ENCODE results near the gene CDK2AP2. TPM values are rescaled to one million over a fixed set of nuclear protein-coding genes. Genes with fewer than 3 reads are reported as not detected.

The CDK2AP2 gene
- total RNA-seq, 2 donors from 2014 or later, result 57.1 to 91.9 TPM

GRCh38 chr11:67545280-67545679 is 37.3 kb upstream of the CDK2AP2 start:
- Histone ChIP-seq H3K4me1 (replicated peaks) (no peaks in the 10 kb centered on the region), H3K27ac (no peak overlapping the region), H3K4me3 (no peak overlapping the region), H3K9me3 (no peaks in the 10 kb centered on the region), H3K27me3 (replicated peaks; ENCODE audit: insufficient read depth) (no peaks in the 10 kb centered on the region), H3K36me3 (no peaks in the 10 kb centered on the region)
- TF ChIP-seq CTCF (IDR thresholded peaks at IDR 0.05), result no peak
- intact Hi-C loops (cut with DNase I), result no loop called here
- 61% methylated on average over 8 of the region's 8 CpGs for WGBS
- DNase-seq (ENCODE audit: low spot score), result no peak

GRCh38 chr11:67544616-67545242 is 36.8 kb upstream of the CDK2AP2 start:
- Histone ChIP-seq H3K36me3 (no peaks in the 10 kb centered on the region), H3K27ac (no peak overlapping the region), H3K4me1 (replicated peaks) (no peaks in the 10 kb centered on the region), H3K4me3 (no peak overlapping the region), H3K27me3 (replicated peaks; ENCODE audit: insufficient read depth) (no peaks in the 10 kb centered on the region), H3K9me3 (no peaks in the 10 kb centered on the region)
- DNase-seq (ENCODE audit: low spot score), result no peak
- TF ChIP-seq POLR2A (IDR thresholded peaks at IDR 0.05), result no peak
- WGBS, result 72% methylated on average over 10 of the region's 10 CpGs
- intact Hi-C loops (cut with DNase I), result no loop called here

- Histone ChIP-seq H3K27ac (no peak overlapping the region), H3K4me3 (no peak overlapping the region), H3K27me3 (replicated peaks; ENCODE audit: insufficient read depth) (no peaks in the 10 kb centered on the region), H3K9me3 (no peaks in the 10 kb centered on the region), H3K4me1 (replicated peaks) (no peaks in the 10 kb centered on the region), H3K36me3 (no peaks in the 10 kb centered on the region)
- no peak for DNase-seq (ENCODE audit: low spot score)
- 45% methylated on average over 2 of the region's 2 CpGs for WGBS
- intact Hi-C loops (cut with DNase I), result no loop called here
- no peak for TF ChIP-seq POLR2A (IDR thresholded peaks at IDR 0.05)
- TF ChIP-seq POLR2AphosphoS5 (IDR thresholded peaks at IDR 0.05), result no peak
- no peak for TF ChIP-seq CTCF (IDR thresholded peaks at IDR 0.05)
These were observed 35.6 kb upstream of the CDK2AP2 start for GRCh38 chr11:67543585-67543984.

- TF ChIP-seq POLR2AphosphoS5 (IDR thresholded peaks at IDR 0.05) (no peak), CTCF (IDR thresholded peaks at IDR 0.05) (no peak), POLR2A (IDR thresholded peaks at IDR 0.05) (no peak)
- no peak for DNase-seq (ENCODE audit: low spot score)
- Histone ChIP-seq H3K4me3 (no peak overlapping the region), H3K4me1 (replicated peaks) (no peaks in the 10 kb centered on the region), H3K9me3 (no peaks in the 10 kb centered on the region), H3K27ac (no peak overlapping the region), H3K36me3 (no peaks in the 10 kb centered on the region), H3K27me3 (replicated peaks; ENCODE audit: insufficient read depth) (no peaks in the 10 kb centered on the region)
- 52% methylated on average over 7 of the region's 7 CpGs for WGBS
- intact Hi-C loops (cut with DNase I), result no loop called here
These were observed 35.0 kb upstream of the CDK2AP2 start for GRCh38 chr11:67542971-67543370.

GRCh38 chr11:67542169-67542568 is 34.2 kb upstream of the CDK2AP2 start:
- no peak overlapping the region for H3K4me3 ChIP-seq
- intact Hi-C loops (cut with DNase I), result no loop called here
- no peak for DNase-seq (ENCODE audit: low spot score)
- H3K27me3 ChIP-seq (replicated peaks; ENCODE audit: insufficient read depth), result no peaks in the 10 kb centered on the region
- no peaks in the 10 kb centered on the region for H3K36me3 ChIP-seq
- no peaks in the 10 kb centered on the region for H3K9me3 ChIP-seq
- H3K4me1 ChIP-seq (replicated peaks), result no peaks in the 10 kb centered on the region
- H3K27ac ChIP-seq, result no peak overlapping the region
- TF ChIP-seq CTCF (IDR thresholded peaks at IDR 0.05) (no peak), POLR2A (IDR thresholded peaks at IDR 0.05) (no peak), POLR2AphosphoS5 (IDR thresholded peaks at IDR 0.05) (no peak)
- WGBS, result 47% methylated on average over 3 of the region's 3 CpGs

Data from prostate gland (tissue), 2 donors.